ENCODE measurements around the gene PPP2R2B. TPM values are rescaled to one million over a fixed set of nuclear protein-coding genes. Genes with fewer than 3 reads are reported as not detected.

PPP2R2B gene
- polyA plus RNA-seq, 1 experiment: 0.58 TPM

- H3K4me3 ChIP-seq (ENCODE audit: low read depth, low read length): no peak overlapping the region
- POLR2A ChIA-PET: no interaction called here
- no peak for TF ChIP-seq CTCF (IDR thresholded peaks at IDR 0.05; ENCODE audit: insufficient read depth, low read depth, low read length)
- no peaks in the 10 kb centered on the region for H3K27me3 ChIP-seq (ENCODE audit: control insufficient read depth, insufficient read depth, low read length)
- CTCF ChIA-PET: interaction anchor here (2.0 kb wide), 1 partner anchor 19 kb away, joined by 4 read pairs; no protein-coding TSS in a partner anchor
- no peaks in the 10 kb centered on the region for H3K36me3 ChIP-seq (ENCODE audit: control insufficient read depth, insufficient read depth, low read length)
- no peak for DNase-seq (ENCODE audit: low read depth)
These were observed 238.2 kb downstream of the PPP2R2B start for GRCh38 chr5:146640285-146640896.

- no peak for DNase-seq (ENCODE audit: low read depth)
- no peak for TF ChIP-seq CTCF (IDR thresholded peaks at IDR 0.05; ENCODE audit: insufficient read depth, low read depth, low read length)
- H3K36me3 ChIP-seq (ENCODE audit: control insufficient read depth, insufficient read depth, low read length): no peaks in the 10 kb centered on the region
- CTCF ChIA-PET: no interaction called here
- H3K27me3 ChIP-seq (ENCODE audit: control insufficient read depth, insufficient read depth, low read length): no peaks in the 10 kb centered on the region
- POLR2A ChIA-PET: no interaction called here
- H3K4me3 ChIP-seq (ENCODE audit: low read depth, low read length): no peak overlapping the region
These were observed 243.1 kb downstream of the PPP2R2B start for GRCh38 chr5:146635443-146635842.

GRCh38 chr5:146633323-146633764 lies 245.2 kb downstream of the PPP2R2B start:
- no peak for DNase-seq (ENCODE audit: low read depth)
- ChIA-PET CTCF (no interaction called here), POLR2A (no interaction called here)
- TF ChIP-seq CTCF (IDR thresholded peaks at IDR 0.05; ENCODE audit: insufficient read depth, low read depth, low read length): no peak
- H3K4me3 ChIP-seq (ENCODE audit: low read depth, low read length): no peak overlapping the region
- H3K27me3 ChIP-seq (ENCODE audit: control insufficient read depth, insufficient read depth, low read length): no peaks in the 10 kb centered on the region
- H3K36me3 ChIP-seq (ENCODE audit: control insufficient read depth, insufficient read depth, low read length): no peaks in the 10 kb centered on the region

- DNase-seq (ENCODE audit: low read depth): no peak
- Histone ChIP-seq H3K27me3 (ENCODE audit: control insufficient read depth, insufficient read depth, low read length) (no peaks in the 10 kb centered on the region), H3K36me3 (ENCODE audit: control insufficient read depth, insufficient read depth, low read length) (no peaks in the 10 kb centered on the region), H3K4me3 (ENCODE audit: low read depth, low read length) (no peak overlapping the region)
- POLR2A ChIA-PET: no interaction called here
- CTCF ChIA-PET: no interaction called here
- TF ChIP-seq CTCF (IDR thresholded peaks at IDR 0.05; ENCODE audit: insufficient read depth, low read depth, low read length): no peak
These were observed 245.8 kb downstream of the PPP2R2B start for GRCh38 chr5:146632620-146633322.

- no peaks in the 10 kb centered on the region for H3K27me3 ChIP-seq (ENCODE audit: control insufficient read depth, insufficient read depth, low read length)
- POLR2A ChIA-PET: no interaction called here
These were observed 248.1 kb downstream of the PPP2R2B start for GRCh38 chr5:146630472-146630871.

More at GRCh38 chr5:146630472-146630871, 248.1 kb downstream of the PPP2R2B start:
- no peak for TF ChIP-seq CTCF (IDR thresholded peaks at IDR 0.05; ENCODE audit: insufficient read depth, low read depth, low read length)
- no peaks in the 10 kb centered on the region for H3K36me3 ChIP-seq (ENCODE audit: control insufficient read depth, insufficient read depth, low read length)
- DNase-seq (ENCODE audit: low read depth): no peak
- no peak overlapping the region for H3K4me3 ChIP-seq (ENCODE audit: low read depth, low read length)
- CTCF ChIA-PET: no interaction called here
